Mucosa of descending colon (tissue), 3 donors: Measurements from ENCODE around the gene NTM. TPM values are rescaled to one million over a fixed set of nuclear protein-coding genes. Genes with fewer than 3 reads are reported as not detected.

ENCODE experiments used
- ATAC-seq: fragments of 200-7000 bp; cut with Tn5 transposase; one replicate; pipeline ENCODE4 v1.9.1; 2020; ENCODE audit warnings: mild to moderate bottlenecking, moderate library complexity
- DNase-seq, 3 donors: peaks; one replicate each; pipeline ENCODE4 v3.0.0-alpha.2; 2020
- H3K36me3 ChIP-seq: fragments of 200-600 bp; one replicate; pipeline ENCODE4 v1.8.0; 2021; ENCODE audit warnings: low read depth, mild to moderate bottlenecking
- H3K4me1 ChIP-seq: fragments of 200-600 bp; one replicate; pipeline ENCODE4 v1.8.0; 2021; ENCODE audit warnings: low read depth, mild to moderate bottlenecking
- H3K4me3 ChIP-seq: fragments of 200-600 bp; one replicate; pipeline ENCODE4 v1.8.0; 2021; ENCODE audit warnings: mild to moderate bottlenecking
- H3K9me3 ChIP-seq: fragments of 200-600 bp; one replicate; pipeline ENCODE4 v1.8.0; 2021; ENCODE audit warnings: mild to moderate bottlenecking
- intact Hi-C, 2 donors: fragments of 100-400 bp; cut with DNase I in 1 of 2; cut with micrococcal nuclease in 1 of 2; formaldehyde crosslinking; loops; one replicate each; pipeline versions ENCODE4 v1.11.0 to v1.11.1; 2022; cut with DNase I, micrococcal nuclease
- total RNA-seq, 3 donors: library from RNA; stranded (reverse); fragmentation: NEBNext Ultra II Directional in 2 of 3; extraction: Animal tissue kit (Norgen Biotek cat#: 25700) in 2 of 3; gene quantifications; one replicate each; pipeline versions ENCODE4 v1.2.1 to v1.2.4, GENCODE V29; 2021 to 2023
- TF ChIP-seq, protein P1 (sequence below): fragments of 200-600 bp; IDR thresholded peaks from one replicate; pipeline ENCODE4 v1.8.0; 2022; ENCODE audit warnings: antibody characterized with exemption, mild to moderate bottlenecking
- donor health status: DM: no; HTN: no; CAD: no; lungs with moderate emphysema.
- donor health status: DM: no; HTN: no; CAD: no.
- donor health status: DM: no; HTN: yes; CAD: no.

The NTM gene
- total RNA-seq, 3 donors from 2014 or later: 0.64 to 7.7 (median 1.2) TPM

DNA sequence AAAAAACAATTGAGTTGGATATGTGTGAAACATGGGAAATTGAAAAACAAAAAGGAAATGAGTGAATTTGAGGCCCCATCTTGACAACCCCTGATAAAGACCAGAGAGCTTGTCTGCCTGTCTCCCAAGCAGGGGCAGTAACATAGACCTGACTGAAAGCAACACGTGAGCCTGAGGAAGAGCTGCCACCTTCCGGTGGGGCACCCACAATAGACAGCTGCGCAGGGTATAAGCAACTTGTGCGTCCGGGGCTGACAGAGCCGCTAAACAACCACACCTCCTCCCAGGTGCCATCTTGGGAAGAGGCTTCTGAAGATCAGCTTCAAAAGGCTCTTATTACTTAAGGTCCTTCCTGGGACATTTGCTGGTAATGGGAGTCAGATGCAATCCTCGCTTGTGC, 166.8 kb downstream of the NTM start:
- no peak overlapping the region for H3K4me3 ChIP-seq
- no peaks in the 10 kb centered on the region for H3K4me1 ChIP-seq
- intact Hi-C loops: no loop called here
- ATAC-seq (no peak), DNase-seq (no peak)
- TF ChIP-seq, protein P1, sequence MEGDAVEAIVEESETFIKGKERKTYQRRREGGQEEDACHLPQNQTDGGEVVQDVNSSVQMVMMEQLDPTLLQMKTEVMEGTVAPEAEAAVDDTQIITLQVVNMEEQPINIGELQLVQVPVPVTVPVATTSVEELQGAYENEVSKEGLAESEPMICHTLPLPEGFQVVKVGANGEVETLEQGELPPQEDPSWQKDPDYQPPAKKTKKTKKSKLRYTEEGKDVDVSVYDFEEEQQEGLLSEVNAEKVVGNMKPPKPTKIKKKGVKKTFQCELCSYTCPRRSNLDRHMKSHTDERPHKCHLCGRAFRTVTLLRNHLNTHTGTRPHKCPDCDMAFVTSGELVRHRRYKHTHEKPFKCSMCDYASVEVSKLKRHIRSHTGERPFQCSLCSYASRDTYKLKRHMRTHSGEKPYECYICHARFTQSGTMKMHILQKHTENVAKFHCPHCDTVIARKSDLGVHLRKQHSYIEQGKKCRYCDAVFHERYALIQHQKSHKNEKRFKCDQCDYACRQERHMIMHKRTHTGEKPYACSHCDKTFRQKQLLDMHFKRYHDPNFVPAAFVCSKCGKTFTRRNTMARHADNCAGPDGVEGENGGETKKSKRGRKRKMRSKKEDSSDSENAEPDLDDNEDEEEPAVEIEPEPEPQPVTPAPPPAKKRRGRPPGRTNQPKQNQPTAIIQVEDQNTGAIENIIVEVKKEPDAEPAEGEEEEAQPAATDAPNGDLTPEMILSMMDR: no peak
- H3K36me3 ChIP-seq: no peaks in the 10 kb centered on the region
- H3K9me3 ChIP-seq: no peaks in the 10 kb centered on the region

DNA sequence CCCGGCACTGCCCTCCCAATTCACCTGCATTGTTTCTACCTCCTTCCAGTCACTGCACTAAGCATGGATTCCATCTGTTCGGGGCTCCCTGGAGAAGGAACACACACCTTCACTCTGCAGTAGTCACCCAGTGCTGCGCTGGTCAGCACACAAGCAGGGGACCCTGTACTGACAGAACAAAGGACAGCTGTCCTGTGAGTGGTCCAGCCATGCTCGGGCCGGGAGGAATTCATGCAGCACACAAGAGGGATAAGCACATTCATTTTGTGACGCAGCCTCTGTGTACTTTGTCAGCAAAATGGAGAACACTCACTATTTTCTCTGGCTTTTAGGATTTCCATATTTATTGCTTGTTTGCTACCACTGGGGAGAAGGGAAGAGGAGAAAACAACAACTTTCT, 167.3 kb downstream of the NTM start:
- DNase-seq: no peak
- no peak for ATAC-seq
- intact Hi-C loops: no loop called here
- Histone ChIP-seq H3K4me3 (no peak overlapping the region), H3K9me3 (no peaks in the 10 kb centered on the region), H3K4me1 (no peaks in the 10 kb centered on the region), H3K36me3 (no peaks in the 10 kb centered on the region)
- TF ChIP-seq, protein P1: no peak

DNA sequence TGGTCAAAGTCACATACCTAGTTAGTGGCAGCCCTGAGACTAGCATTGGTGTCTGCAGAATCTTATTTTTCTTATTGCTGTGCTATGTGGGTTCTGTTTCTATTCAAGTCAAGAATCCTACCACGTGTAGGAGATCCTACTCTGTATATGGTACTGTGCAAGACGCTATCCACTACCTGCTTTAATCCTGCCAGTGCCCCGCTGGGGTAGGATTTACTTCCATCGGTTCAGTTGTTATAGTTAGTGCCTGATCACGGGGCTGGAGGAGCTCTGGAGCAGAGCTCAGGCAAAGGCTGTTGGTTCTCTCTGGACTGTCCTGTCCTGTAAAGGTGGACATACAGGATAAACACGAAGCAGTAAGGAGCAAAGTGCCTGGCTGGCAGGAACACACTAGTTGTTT, 167.9 kb downstream of the NTM start:
- no peak for ATAC-seq
- H3K4me3 ChIP-seq: no peak overlapping the region
- no peaks in the 10 kb centered on the region for H3K36me3 ChIP-seq
- TF ChIP-seq, protein P1: no peak
- no peak for DNase-seq
- H3K4me1 ChIP-seq: no peaks in the 10 kb centered on the region
- H3K9me3 ChIP-seq: no peaks in the 10 kb centered on the region
- intact Hi-C loops: no loop called here

DNA sequence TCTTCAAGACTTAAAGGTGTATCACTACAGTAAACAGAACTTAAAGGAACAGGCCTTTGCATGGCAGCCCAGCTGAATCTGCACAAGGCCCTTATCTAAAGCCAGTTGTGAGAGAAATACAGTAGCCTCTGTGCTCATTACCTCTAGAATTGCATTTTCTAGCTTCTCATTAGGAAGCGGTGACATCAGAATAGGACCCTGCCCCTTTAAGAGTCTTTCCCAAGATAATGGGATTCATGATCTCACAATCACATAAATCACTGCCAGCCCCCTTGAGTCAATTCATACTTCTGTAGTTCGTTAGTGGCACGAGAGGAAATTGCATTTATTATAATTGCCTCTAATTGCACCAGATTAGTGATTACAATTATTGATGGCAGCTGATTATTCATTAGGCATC, 170.3 kb downstream of the NTM start:
- Histone ChIP-seq H3K4me3 (no peak overlapping the region), H3K36me3 (no peaks in the 10 kb centered on the region), H3K9me3 (no peaks in the 10 kb centered on the region), H3K4me1 (no peaks in the 10 kb centered on the region)
- intact Hi-C loops: no loop called here
- TF ChIP-seq, protein P1: no peak
- DNase-seq (no peak), ATAC-seq (no peak)

DNA sequence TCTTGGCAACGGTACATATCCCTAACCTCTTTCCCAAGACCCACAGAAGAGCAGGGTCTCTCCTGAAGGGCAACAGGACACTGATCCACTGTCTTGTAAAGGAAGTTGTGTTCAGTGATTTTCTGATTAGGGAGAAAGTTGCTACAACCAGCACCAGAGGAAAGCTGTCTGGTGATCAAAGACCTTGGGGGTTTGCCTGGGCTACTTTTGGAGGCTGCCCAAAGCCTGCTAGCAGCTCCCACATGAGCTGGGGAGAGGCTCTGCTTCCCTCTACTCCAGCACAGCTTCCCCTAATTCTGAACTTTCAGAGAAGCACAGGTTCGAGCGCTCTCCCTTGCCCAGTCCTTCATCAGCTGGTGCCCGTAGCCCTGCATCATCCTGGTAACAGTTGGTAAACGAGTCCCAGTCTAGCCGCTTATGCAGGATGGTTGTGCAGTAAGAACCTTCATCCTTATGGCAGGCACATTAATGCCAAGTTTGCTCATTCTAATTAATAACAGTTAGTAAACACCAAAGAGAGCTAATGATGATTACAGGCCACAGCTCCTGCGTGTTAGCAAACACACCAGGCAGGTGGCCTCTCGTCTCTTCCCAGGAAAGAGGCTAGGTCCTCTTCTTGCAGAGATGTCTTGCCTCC, 173.1 kb downstream of the NTM start:
- no peaks in the 10 kb centered on the region for H3K9me3 ChIP-seq
- no peaks in the 10 kb centered on the region for H3K4me1 ChIP-seq
- ATAC-seq: no peak
- intact Hi-C loops: no loop called here
- TF ChIP-seq, protein P1: no peak
- no peak for DNase-seq
- H3K36me3 ChIP-seq: no peaks in the 10 kb centered on the region
- H3K4me3 ChIP-seq: no peak overlapping the region

DNA sequence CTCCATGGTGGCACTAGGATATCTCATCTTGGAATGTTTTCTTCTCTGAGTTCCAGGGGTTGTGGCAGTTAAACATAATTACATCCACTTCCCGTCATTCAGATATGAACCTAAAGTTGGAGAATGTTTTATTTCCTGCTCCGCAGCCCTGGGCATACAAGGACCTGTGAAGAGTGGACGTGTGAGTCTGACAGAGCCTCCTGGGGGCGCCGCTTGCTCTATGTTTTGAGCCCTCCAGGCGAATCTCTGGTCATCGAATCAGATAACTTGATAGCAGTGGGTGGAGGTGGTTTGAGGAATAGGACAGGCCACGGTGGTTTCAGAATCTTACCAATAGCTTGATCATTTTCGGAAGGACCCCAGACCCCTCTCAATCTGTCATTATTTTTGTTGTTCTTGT, 174.2 kb downstream of the NTM start:
- ATAC-seq: no peak
- no peaks in the 10 kb centered on the region for H3K9me3 ChIP-seq
- no peak overlapping the region for H3K4me3 ChIP-seq
- intact Hi-C loops: no loop called here
- TF ChIP-seq, protein P1: no peak
- H3K4me1 ChIP-seq: no peaks in the 10 kb centered on the region
- no peak for DNase-seq
- H3K36me3 ChIP-seq: no peaks in the 10 kb centered on the region
